Embryonic facial prominence (tissue), 1 donor: ENCODE measurements around the gene CST6.
A peak's percentile ranks its signal among the peaks of the same experiment; 100 is the strongest.
"Not testable (repeated sequence)": the region's sequence is repeated elsewhere in the genome, so short reads cannot be mapped to it uniquely, and the experiment has no call there.

Experiments
- DNase-seq: peaks from one replicate; pipeline ENCODE4 v3.0.0-alpha.2; 2016; ENCODE audit errors: extremely low spot score

CST6 gene

DNA sequence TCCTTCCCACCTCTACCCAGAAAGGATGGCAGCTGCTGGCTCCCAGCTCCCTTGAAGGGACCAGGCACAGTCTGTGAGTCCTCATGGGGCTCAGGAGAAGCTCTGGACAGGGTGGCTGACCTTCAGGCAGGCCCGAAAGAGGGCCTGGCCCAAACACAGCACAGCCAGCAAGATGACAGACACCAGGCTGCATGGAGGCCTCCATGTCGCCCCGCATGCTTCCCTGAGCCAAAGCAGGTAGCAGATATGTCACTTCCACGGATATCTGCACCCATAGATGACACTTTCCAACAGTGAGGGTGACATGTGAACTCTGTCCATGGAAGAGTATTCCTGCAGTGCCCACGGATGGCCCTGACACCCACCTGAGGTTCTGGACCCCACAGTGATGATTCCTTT is 28.2 kb upstream of the CST6 start:
- DNase-seq, result no peak

- DNase-seq, result no peak
Observed at GRCh38 chr11:65987336-65987735, 24.5 kb upstream of the CST6 start.

DNA sequence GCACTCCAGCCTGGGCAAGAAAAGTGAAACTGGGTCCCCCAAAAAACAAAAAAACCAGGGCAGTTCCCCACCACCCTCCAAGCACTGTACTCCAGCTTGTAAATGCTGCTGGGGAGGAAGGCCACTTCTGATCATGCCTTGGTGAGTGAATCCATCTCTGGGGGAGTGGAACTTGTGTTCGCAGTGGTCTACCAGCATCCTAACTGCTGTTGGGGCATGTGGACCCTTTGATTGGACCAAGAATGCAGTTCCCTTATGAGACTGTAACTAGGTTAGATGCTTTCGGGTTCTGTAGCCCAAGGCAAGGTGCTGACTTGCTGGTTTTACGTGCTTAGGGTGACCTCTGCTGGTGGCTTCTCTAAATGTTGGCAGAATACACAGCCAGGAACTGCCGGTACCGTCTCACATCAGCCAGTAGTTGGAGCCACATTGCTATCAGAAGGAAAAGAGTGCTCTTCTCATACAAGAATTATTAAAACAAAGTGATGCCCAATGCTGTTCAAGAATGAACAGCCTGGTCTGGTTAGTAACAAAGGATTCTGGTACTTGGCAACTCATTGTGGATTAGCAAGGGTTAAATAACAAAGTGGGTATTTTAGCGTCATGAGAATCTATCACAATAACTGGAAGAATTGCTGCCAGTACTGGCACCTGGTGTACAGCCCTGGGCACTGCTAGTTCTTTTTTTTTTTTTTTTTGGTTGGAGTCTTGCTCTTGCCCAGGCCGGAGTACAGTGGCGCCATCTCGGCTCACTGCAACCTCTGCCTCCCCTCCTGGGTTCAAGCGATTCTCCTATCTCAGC is 22.8 kb upstream of the CST6 start:
- DNase-seq, result peak; percentile 89

- no peak for DNase-seq
Observed at GRCh38 chr11:65992056-65992455, 19.8 kb upstream of the CST6 start.

DNA sequence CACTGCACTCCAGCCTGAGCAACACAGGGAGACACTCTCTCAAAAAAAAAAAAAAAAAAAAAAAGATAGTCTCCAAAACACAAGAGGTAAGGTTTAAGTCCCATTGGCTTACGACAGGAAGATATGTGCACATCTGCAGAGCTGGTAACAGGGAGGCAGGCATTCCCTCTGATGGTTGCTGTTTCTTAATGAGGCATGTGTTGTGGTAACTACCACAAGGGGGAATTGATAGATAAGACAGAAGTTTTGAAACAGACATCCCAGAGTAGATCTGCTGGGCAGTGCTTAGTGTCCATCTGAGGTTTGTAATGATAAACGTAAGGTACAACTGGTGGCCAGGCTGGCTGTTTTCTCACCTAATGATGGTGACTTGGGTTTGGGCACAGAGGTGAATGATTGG is 14.5 kb upstream of the CST6 start:
- DNase-seq, result no peak

- DNase-seq, result peak; percentile 96
Observed at GRCh38 chr11:66001942-66002647, 9.7 kb upstream of the CST6 start, which contains the start of the genes BANF1 and EIF1AD. BANF1 (plus strand) TSS chr11:66002503; CDS start chr11:66003251, 748 bp downstream. EIF1AD (minus strand) TSS chr11:66002157; CDS start chr11:66000389, 1,768 bp downstream.

DNA sequence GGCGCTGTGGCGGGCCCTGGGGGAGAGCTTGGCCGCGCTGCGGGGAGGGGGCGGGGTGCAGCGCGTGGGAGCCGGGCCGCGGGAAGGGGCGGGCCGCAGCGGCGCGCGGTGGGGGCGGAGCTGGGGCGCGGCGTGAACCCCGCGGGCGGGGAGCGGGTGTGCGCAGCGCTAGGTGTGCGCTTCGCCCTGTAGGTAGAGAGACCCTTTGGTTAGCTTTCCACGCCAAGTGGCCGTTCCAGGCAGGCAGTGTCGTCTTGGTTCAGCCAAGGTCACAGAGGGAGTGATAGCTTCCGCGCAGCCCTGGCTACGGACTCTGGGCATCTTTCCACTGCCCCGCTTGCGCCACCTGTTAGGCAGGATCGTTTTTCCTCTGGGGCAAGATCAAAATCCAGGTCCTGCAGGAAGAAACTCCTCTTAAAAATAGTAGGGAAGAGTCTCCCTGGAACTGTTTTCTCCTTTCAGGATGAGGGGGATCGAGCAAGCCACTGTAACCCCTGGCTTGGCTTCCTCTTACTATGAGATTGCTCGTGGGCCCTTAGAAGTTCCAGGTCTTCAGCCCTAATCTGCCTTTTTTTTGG is 9.1 kb upstream of the CST6 start:
- no peak for DNase-seq

DNA sequence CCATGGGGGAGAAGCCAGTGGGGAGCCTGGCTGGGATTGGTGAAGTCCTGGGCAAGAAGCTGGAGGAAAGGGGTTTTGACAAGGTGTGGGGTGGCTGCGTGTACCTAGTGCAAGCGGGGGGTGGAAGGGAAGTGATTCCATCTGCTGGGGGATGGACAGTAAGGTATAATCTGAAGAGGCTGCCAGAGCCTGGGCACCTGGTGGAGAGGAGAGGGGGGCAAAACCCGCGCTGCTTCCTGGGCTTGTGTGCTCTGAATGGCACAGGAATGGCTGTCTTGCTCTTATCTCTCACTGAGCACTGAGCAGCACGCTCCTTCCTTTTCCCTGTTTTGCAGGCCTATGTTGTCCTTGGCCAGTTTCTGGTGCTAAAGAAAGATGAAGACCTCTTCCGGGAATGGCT is 8.5 kb upstream of the CST6 start:
- no peak for DNase-seq

DNA sequence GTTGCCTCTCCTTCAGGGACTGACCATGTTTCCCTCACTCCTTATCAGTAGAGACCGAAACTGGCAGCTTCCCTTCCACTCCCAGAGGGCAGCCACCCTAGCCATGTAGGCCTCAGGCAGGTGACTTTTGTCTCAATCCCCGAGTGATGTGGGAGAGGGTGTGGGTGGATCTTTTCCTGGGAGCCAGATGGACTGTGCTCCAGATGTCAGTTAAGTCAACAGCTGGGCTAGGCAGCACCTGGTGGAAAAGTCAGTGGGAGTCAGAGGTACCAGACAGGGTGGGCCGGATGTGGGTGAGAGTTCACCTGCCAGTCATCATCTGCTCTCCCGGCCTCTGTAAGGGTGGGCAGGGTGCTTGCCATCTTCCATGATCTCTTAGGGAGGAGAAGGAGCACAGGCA is 7.6 kb upstream of the CST6 start:
- DNase-seq, result no peak

GRCh38 chr11:66006134-66006890 is 5.5 kb upstream of the CST6 start:
- DNase-seq, result no peak

- no peak for DNase-seq
Observed at GRCh38 chr11:66006891-66007176, 5.0 kb upstream of the CST6 start.

DNA sequence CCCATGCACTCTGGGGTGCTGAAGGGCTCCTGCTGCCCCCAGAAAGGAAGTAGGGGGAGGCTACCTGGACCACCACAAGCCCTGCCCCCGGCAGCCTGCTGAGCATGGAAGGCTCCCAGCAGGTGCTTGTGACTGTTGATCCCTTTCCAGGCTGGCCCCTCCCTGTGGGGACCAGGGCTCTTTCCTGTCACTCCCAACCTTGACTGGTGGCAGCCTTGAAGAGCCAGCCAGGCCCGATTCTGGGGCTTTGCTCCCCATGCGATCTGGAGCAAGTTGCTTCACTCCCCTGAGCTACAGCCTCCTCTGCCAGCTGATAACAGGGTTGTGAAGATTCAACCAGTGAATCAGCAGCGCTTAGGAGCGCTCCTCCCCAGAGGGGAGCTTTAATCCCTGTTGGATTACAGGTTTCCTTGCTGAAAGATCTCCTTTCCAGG is 4.6 kb upstream of the CST6 start:
- DNase-seq, result no peak

DNA sequence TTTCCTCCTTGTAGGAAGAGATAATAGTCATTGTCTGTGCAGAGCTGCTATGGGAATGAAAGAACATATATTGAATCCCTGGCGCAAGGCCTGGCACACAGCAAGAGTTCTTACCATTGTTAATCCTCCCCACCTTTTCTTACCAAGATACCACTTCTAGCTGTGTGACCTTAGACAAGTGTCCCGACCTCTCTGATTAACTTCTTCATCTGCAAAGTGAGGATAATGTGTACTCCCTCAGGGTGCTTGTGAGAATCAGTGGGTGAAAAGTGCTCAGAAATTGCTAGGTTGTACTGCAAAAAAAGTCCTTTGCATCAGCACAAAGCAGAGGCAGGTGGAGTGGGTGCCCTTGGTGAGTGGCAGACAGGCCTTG is 3.7 kb upstream of the CST6 start:
- DNase-seq, result no peak

DNA sequence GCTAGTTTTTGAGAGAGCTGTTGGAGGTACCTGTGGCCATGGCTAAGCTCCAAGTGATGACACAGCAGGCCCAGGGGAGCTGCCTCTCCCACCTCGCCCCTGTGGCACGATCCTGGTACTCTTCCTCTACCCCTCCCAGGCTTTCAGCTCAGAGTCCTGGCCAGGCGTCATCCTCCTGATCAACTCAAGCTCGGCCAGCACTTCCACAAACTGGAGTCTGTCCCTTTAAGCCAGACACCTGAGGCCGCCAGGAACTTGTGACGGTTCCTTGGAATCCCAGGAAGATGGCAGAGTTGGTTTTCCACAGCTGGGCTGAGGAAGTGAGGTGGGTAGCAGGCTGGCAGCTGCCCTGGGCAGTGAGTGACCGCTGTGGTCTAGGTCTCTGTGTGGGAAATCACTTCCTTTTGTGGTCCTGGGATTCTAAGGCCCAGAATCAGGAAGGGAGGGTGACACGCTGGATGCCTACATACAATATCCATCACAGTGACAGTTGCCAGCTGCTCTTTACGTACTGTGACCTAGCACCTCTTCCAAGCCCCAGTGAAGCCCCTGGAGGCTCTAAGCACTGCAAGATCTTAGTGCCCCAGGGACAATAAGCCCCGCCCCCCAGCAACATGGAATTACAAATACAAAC is 3.2 kb upstream of the CST6 start:
- no peak for DNase-seq

- DNase-seq, result not testable (repeated sequence)
Observed at GRCh38 chr11:66010036-66010435, 1.8 kb upstream of the CST6 start.

DNA sequence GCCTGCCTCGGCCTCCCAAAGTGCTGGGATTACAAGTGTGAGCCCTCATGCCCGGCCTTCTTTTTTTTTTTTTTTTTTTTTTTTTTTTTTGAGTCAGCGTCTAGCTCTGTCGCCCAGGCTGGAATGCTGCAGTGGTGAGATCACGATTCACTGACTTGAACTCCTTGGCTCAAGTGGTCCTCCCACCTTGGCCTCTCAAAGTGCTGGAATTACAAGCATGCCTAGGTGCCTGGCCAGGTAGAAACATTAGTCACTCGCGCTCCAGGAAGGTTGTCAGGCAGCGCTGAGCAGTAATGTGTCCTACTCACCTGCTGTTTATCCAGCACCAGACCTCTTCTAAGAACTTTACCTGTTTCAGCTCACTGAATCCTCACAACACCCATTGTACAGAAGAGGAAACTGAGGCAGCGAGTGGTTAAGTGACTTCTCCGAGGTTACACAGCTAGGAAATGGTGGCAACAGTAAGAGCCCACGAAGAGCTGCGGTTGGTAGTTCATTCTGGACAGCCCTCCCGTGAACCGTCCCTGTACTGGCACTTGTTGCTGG is 496 bp upstream of the CST6 start:
- DNase-seq, result no peak

GRCh38 chr11:66012371-66012945 is 650 bp downstream of the CST6 start:
- no peak for DNase-seq

GRCh38 chr11:66012946-66013761 is 1.3 kb downstream of the CST6 start:
- no peak for DNase-seq

- DNase-seq, result no peak
Observed at GRCh38 chr11:66013762-66014100, 1.9 kb downstream of the CST6 start.

- DNase-seq, result no peak
Observed at GRCh38 chr11:66014804-66015453, 3.1 kb downstream of the CST6 start.
